Endothelial cell of umbilical vein (primary cell): ENCODE data around the gene PRLR. TPM values are rescaled to one million over a fixed set of nuclear protein-coding genes. Genes with fewer than 3 reads are reported as not detected.

Experiments
- BruUV-seq: library from RNA; stranded (reverse); fragments of 400-500 nt; replicated peaks from 2 replicates; lab custom pipeline; 2021; lab: Mats Ljungman, UMichigan
- CTCF ChIA-PET: fragments of 300-600, 350-600 bp; sonication (Branson Sonifier 250); formaldehyde crosslinking; loops from one replicate; lab custom pipeline; 2021; ENCODE audit warnings: antibody characterized with exemption, inconsistent platforms; lab: Charles Lee
- POLR2A ChIA-PET: fragments of 300-600, 350-600 bp; sonication (Branson Sonifier 250); formaldehyde crosslinking; loops from one replicate; lab custom pipeline; 2021; ENCODE audit warnings: antibody characterized with exemption, inconsistent platforms; lab: Charles Lee
- DNase-seq: peaks from one replicate; pipeline ENCODE4 v3.0.0-alpha.2; 2011; ENCODE audit warnings: low read depth, low spot score
- FAIRE-seq: peaks from 2 replicates; lab custom pipeline; 2011; peaks lifted over from hg19 to GRCh38; lab: Jason Lieb, UNC
- H2AFZ ChIP-seq: 2 replicates; pipeline ENCODE4 v1.6.0; 2012; ENCODE audit warnings: low read depth, low read length, control low read depth, inconsistent platforms
- H3K27ac ChIP-seq: 2 replicates; pipeline ENCODE4 v1.5.1; 2011; ENCODE audit warnings: low read depth, mild to moderate bottlenecking, control low read depth, low read length, moderate library complexity; ENCODE audit not compliant: insufficient read depth
- H3K27me3 ChIP-seq, 2 experiments: 2 replicates each; pipeline versions ENCODE4 v1.6.0 to v1.6.1; 2011; ENCODE audit warnings: low read length in 2 of 2, mixed read lengths in 1 of 2; ENCODE audit not compliant: control insufficient read depth in 2 of 2, insufficient read depth in 2 of 2
- H3K36me3 ChIP-seq, 2 experiments: 2 replicates in 1 of 2; 3 replicates in 1 of 2; pipeline ENCODE4 v1.5.1; 2011; ENCODE audit warnings: low read length in 2 of 2, mild to moderate bottlenecking in 1 of 2, moderate library complexity in 1 of 2; ENCODE audit not compliant: control insufficient read depth in 2 of 2, insufficient read depth in 2 of 2; ENCODE audit errors: extremely low read depth in 1 of 2
- H3K4me1 ChIP-seq: 3 replicates; pipeline ENCODE4 v1.5.1; 2011; ENCODE audit warnings: mild to moderate bottlenecking, low read length; ENCODE audit not compliant: control insufficient read depth, insufficient read depth; ENCODE audit errors: extremely low read depth
- H3K4me2 ChIP-seq: 2 replicates; pipeline ENCODE4 v1.6.1; 2011; ENCODE audit warnings: low read length, control low read depth, mixed read lengths; ENCODE audit not compliant: insufficient read depth
- H3K4me3 ChIP-seq, 3 experiments: fragments of 200-600 bp in 1 of 3; sonication (generic), shearing (Covaris generic) in 1 of 3; replicated peaks in 1 of 3; 2 replicates each; pipeline ENCODE4 v1.5.1; 2011 to 2016; ENCODE audit warnings: control low read depth in 3 of 3, low read length in 3 of 3, mild to moderate bottlenecking in 2 of 3, inconsistent platforms in 1 of 3, low read depth in 1 of 3, moderate library complexity in 1 of 3; ENCODE audit not compliant: insufficient read depth in 1 of 3
- H3K79me2 ChIP-seq: 2 replicates; pipeline ENCODE4 v1.6.0; 2012; ENCODE audit warnings: low read length, inconsistent platforms; ENCODE audit not compliant: control insufficient read depth, insufficient read depth
- H3K9ac ChIP-seq: replicated peaks from 2 replicates; pipeline ENCODE3; 2011; ENCODE audit warnings: low read length, control low read depth; ENCODE audit not compliant: insufficient read depth; ENCODE audit errors: extremely low read depth
- H3K9me1 ChIP-seq: replicated peaks from 3 replicates; pipeline ENCODE4 v1.6.0; 2011; ENCODE audit warnings: mild to moderate bottlenecking, low read length; ENCODE audit not compliant: control insufficient read depth, insufficient read depth; ENCODE audit errors: extremely low read depth
- H3K9me3 ChIP-seq: replicated peaks from 2 replicates; pipeline ENCODE4 v1.5.1; 2012; ENCODE audit warnings: low read length, inconsistent platforms; ENCODE audit not compliant: control insufficient read depth, insufficient read depth
- H4K20me1 ChIP-seq: replicated peaks from 2 replicates; pipeline ENCODE3; 2011; ENCODE audit warnings: mild to moderate bottlenecking, low read length; ENCODE audit not compliant: control insufficient read depth, insufficient read depth; ENCODE audit errors: extremely low read depth
- EZH2 ChIP-seq: IDR thresholded peaks from 2 replicates; pipeline ENCODE4 v1.6.1; 2012; ENCODE audit warnings: borderline replicate concordance, low read depth, mild to moderate bottlenecking, moderate library complexity, low read length, inconsistent platforms; ENCODE audit not compliant: severe bottlenecking
- FOS ChIP-seq: IDR thresholded peaks from 2 replicates; pipeline ENCODE4 v1.6.1; 2011; ENCODE audit warnings: mild to moderate bottlenecking, low read length, moderate library complexity, borderline replicate concordance; ENCODE audit not compliant: insufficient read depth
- GATA2 ChIP-seq: IDR thresholded peaks from 2 replicates; pipeline ENCODE4 v1.7.0; 2011; ENCODE audit warnings: low read depth, mild to moderate bottlenecking, moderate library complexity, mixed read lengths, low read length; ENCODE audit not compliant: insufficient read length, insufficient read depth
- JUN ChIP-seq: IDR thresholded peaks from 2 replicates; pipeline ENCODE4 v1.6.1; 2011; ENCODE audit warnings: borderline replicate concordance, low read depth; ENCODE audit not compliant: insufficient read length, insufficient read depth
- MAX ChIP-seq: IDR thresholded peaks from 2 replicates; pipeline ENCODE4 v1.6.1; 2011; ENCODE audit not compliant: insufficient read depth, insufficient read length
- MYC ChIP-seq: IDR thresholded peaks from one replicate; pipeline ENCODE4 v1.6.1; 2011; ENCODE audit warnings: mild to moderate bottlenecking, low read depth, low read length
- POLR2A ChIP-seq: IDR thresholded peaks from 2 replicates; pipeline ENCODE4 v1.6.1; 2012; ENCODE audit warnings: low read depth, mild to moderate bottlenecking, control low read depth, low read length
- POLR2AphosphoS5 ChIP-seq: IDR thresholded peaks from 2 replicates; pipeline ENCODE4 v1.6.1; 2012; ENCODE audit warnings: low read depth, mild to moderate bottlenecking, control low read depth, low read length, moderate library complexity; ENCODE audit not compliant: insufficient read depth
- dilution Hi-C: fragments of 300-500 bp; cut with MboI; formaldehyde crosslinking; loops from one replicate; pipeline ENCODE4 v1.15.0; 2019; ENCODE audit warnings: low sequenced_read_pairs; ENCODE audit not compliant: extremely low pct_ligation_motif_present
- intact Hi-C: fragments of 100-400 bp; cut with micrococcal nuclease; formaldehyde crosslinking; loops from one replicate; pipeline ENCODE4 v1.10.0; 2022
- polyA plus RNA-seq, 4 experiments: library from polyadenylated mRNA; depleted of rRNA in 3 of 4; stranded (reverse) in 3 of 4; unstranded in 1 of 4; fragments of >200 nt; gene quantifications; 2 replicates each; pipeline versions ENCODE4 v1.2.1 to v1.2.3, GENCODE V29; 2011 to 2012; ENCODE audit warnings: missing spikeins in 1 of 4
- total RNA-seq: library from RNA; stranded (reverse); gene quantifications from 2 replicates; pipeline ENCODE4 v1.2.3, GENCODE V29; 2021
- TF ChIP-seq, protein P1 (sequence below), 2 donors: IDR thresholded peaks; 1 replicate in 1 of 2; 2 replicates in 1 of 2; pipeline ENCODE4 v1.5.1; 2011; ENCODE audit warnings: low read length in 2 of 2, mild to moderate bottlenecking in 2 of 2, moderate library complexity in 2 of 2, control low read depth in 1 of 2, inconsistent platforms in 1 of 2, low read depth in 1 of 2; ENCODE audit not compliant: insufficient read depth in 1 of 2; ENCODE audit errors: extremely low read depth in 1 of 2

The PRLR gene
- total and polyA plus RNA-seq, 2 donors (not counting 3 experiments of a cell fraction or from before 2014, with no cell fraction given) = not detected

DNA sequence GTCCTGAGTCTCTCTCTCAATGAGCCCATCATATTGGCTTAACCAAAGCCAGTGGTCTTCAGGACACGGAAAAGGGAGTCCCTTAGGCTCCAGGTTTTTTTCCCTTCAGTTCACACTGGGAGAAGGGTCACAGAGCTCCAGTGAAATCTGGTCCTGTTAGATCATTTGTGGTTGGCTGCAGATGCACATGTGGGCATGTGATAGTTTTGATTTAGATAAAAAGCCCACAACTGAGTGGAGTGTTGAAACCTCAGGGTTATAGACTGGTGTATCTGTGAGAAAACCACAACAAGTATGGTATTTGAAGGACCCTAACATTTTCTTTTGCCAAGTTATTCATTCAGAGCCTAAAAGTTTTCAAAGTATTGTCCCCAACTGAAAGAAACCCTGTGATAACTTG is 46.7 kb downstream of the PRLR start:
- Histone ChIP-seq H3K4me2 (no peak overlapping the region), H3K79me2 (no peaks in the 10 kb centered on the region), H3K4me3 (no peak overlapping the region), H2AFZ (no peak overlapping the region), H3K9me1 (no peaks in the 10 kb centered on the region), H4K20me1 (no peaks in the 10 kb centered on the region), H3K9ac (no peak overlapping the region), H3K36me3 (no peaks in the 10 kb centered on the region), H3K4me1 (no peaks in the 10 kb centered on the region), H3K27ac (no peak overlapping the region), H3K27me3 (no peaks in the 10 kb centered on the region), H3K9me3 (no peaks in the 10 kb centered on the region)
- TF ChIP-seq GATA2 = no peak
- TF ChIP-seq, protein P1, sequence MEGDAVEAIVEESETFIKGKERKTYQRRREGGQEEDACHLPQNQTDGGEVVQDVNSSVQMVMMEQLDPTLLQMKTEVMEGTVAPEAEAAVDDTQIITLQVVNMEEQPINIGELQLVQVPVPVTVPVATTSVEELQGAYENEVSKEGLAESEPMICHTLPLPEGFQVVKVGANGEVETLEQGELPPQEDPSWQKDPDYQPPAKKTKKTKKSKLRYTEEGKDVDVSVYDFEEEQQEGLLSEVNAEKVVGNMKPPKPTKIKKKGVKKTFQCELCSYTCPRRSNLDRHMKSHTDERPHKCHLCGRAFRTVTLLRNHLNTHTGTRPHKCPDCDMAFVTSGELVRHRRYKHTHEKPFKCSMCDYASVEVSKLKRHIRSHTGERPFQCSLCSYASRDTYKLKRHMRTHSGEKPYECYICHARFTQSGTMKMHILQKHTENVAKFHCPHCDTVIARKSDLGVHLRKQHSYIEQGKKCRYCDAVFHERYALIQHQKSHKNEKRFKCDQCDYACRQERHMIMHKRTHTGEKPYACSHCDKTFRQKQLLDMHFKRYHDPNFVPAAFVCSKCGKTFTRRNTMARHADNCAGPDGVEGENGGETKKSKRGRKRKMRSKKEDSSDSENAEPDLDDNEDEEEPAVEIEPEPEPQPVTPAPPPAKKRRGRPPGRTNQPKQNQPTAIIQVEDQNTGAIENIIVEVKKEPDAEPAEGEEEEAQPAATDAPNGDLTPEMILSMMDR (IDR thresholded peaks at IDR 0.05; ENCODE audit: extremely low read depth in 1 of 2, insufficient read depth in 1 of 2, low read depth in 1 of 2, low read length in 2 of 2) = no peak
- no peak for TF ChIP-seq POLR2A
- TF ChIP-seq JUN = no peak
- TF ChIP-seq EZH2 = no peak
- TF ChIP-seq MYC = no peak
- TF ChIP-seq POLR2AphosphoS5 = no peak
- TF ChIP-seq MAX = no peak
- TF ChIP-seq FOS = no peak
- DNase-seq (no peak), FAIRE-seq (no peak)
- dilution Hi-C loops (no loop called here), intact Hi-C loops (no loop called here)
- POLR2A ChIA-PET = no interaction called here
- CTCF ChIA-PET = interaction anchor here (1.0 kb wide), 1 partner anchor 11 kb away, joined by 3 read pairs; no protein-coding TSS in a partner anchor
- no TSS peak for BruUV-seq
